HG03196 (cell line): ENCODE measurements around the gene UACA.
A peak's percentile ranks its signal among the peaks of the same experiment; 100 is the strongest.
"Not testable (repeated sequence)": the region's sequence is repeated elsewhere in the genome, so short reads cannot be mapped to it uniquely, and the experiment has no call there.

ENCODE experiments used
- ATAC-seq: cut with Tn5 transposase; IDR thresholded peaks from one replicate; pipeline ENCODE4 v1.9.1; 2021; ENCODE audit not compliant: unreplicated experiment

Gene UACA, protein sequence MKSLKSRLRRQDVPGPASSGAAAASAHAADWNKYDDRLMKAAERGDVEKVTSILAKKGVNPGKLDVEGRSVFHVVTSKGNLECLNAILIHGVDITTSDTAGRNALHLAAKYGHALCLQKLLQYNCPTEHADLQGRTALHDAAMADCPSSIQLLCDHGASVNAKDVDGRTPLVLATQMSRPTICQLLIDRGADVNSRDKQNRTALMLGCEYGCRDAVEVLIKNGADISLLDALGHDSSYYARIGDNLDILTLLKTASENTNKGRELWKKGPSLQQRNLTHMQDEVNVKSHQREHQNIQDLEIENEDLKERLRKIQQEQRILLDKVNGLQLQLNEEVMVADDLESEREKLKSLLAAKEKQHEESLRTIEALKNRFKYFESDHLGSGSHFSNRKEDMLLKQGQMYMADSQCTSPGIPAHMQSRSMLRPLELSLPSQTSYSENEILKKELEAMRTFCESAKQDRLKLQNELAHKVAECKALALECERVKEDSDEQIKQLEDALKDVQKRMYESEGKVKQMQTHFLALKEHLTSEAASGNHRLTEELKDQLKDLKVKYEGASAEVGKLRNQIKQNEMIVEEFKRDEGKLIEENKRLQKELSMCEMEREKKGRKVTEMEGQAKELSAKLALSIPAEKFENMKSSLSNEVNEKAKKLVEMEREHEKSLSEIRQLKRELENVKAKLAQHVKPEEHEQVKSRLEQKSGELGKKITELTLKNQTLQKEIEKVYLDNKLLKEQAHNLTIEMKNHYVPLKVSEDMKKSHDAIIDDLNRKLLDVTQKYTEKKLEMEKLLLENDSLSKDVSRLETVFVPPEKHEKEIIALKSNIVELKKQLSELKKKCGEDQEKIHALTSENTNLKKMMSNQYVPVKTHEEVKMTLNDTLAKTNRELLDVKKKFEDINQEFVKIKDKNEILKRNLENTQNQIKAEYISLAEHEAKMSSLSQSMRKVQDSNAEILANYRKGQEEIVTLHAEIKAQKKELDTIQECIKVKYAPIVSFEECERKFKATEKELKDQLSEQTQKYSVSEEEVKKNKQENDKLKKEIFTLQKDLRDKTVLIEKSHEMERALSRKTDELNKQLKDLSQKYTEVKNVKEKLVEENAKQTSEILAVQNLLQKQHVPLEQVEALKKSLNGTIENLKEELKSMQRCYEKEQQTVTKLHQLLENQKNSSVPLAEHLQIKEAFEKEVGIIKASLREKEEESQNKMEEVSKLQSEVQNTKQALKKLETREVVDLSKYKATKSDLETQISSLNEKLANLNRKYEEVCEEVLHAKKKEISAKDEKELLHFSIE (N-terminal part only)

DNA sequence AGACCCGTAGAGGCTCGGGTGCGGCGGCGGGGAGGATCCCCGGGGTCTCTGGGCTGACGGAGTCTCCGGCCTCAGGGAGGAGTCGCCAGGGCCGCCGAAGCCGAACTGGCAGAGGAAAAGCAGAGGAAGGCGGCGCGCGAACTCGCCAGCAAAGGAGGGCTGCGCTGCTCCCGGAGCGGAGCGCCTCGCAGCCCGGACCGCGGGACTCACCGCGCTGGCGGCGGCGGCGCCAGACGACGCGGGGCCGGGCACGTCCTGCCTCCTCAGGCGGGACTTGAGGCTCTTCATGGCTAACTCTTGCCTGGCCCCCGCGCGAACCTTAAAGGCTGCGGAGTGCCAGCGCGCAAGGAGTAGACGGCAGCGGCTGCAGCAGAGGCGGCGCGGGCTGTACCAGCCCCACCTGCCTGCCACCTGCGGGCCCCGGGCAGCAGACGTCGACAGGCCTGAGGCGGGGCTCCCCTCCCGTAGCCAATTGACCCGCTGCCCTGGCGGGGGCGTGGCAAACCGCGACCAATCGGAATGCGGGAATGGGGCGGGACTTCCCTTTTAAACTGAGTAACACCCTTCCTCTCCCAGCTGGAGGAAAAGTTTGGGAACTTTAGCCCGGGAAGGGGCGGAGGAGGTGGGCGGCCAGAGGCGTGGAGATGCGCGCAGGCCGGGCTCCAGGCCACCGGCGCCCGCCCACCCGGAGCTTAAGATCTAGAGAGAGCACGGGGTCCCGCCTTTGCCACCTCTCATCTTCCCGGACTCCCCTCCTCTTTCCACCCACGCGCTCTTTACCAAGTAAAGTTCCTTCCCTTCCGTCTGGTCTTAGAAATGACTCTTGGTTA lies at the start of gene UACA:
Gene UACA (minus strand): TSS at position 439 of the 830 bp plus-strand sequence. CDS start 151 bp downstream, at position 288.
- peak; percentile 89 for ATAC-seq

DNA sequence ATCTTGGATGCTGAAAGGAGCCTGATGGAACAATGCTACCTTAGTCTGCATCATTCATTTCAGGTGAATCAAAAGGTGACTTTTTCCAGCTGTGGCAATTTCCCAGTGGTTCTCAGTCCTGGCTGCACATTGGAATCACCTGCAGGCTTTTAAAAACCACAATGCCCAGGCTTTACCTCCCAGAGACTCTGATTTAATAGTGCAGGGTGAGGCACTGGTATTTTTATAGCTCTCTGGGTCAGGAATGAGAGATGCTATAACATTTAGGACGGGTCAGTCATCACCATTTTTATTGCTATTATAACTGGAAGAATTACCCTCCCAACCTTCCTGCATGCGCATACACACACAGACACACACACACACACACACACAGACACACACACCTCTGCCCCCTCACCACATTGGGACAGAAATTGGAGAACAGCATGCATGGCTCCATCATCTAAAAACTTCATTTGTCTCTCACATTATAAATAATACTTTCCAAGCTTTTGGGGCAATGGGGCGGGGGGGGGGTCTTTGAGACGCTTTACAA lies 49.5 kb upstream of the UACA start:
- ATAC-seq: no peak

DNA sequence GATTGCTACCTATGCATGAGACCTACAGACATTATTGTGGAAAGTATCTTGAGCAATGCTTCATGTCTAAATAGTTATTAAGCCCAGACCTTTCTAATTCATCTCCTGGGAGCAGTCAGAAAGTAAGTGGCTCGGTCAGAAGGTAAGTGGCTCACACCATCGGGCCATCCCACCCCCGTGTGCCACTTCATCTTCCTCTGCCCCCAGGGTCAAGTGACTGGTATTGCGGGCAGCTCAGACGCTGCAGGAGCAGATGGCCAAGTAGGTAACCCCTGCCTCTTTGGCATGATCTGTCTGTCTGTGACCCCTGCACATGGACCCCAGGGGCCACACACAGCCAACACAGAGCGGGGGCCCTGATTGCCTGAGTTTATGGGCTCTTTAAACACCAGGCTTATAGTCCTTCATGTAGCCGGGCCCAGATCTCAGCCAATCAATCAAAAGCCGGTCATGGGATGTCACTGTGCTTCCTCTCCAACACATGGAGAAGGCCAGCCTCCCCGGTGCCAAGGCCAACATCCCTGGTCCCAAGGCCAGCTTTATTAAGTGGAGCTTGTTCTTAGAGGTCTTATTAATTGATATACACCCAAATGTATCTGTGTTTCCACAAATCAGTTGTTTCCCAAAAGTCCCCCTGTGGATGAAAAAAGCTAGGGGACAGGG lies 47.7 kb upstream of the UACA start:
- ATAC-seq: no peak

DNA sequence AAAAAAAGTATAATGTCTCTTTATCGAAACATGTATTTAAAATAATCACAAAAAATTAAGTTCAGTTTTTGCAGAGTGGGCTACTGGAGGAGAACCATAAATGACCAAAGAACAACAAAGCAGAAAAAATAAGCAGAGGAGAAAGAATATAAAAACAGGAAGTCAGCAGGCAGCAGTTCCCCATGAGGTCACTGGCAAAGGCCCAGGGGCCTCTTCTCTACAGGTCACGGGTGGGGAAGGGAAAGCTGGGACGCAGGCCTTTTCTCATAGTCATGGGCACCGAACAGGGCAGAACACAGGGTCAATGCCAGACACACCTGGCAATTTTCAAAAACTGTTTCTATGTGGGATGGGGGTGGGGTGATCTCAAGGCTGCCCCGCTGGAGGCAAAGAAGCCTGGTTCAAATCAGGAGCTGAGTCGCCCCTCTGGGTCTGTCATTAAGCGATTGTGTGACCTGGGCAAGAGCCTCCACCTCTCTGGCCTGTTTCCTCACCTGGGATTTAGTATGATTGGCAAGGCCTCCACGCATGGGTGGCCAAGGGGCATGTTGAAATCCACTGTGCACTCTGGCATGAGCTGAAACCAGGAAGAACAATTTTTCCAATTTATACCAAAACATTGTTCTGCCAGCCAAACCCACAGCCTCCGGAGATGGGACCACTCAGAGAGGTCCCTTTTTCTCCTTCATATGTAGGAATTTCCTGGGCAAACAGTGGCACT lies 43.8 kb upstream of the UACA start:
- ATAC-seq: no peak

DNA sequence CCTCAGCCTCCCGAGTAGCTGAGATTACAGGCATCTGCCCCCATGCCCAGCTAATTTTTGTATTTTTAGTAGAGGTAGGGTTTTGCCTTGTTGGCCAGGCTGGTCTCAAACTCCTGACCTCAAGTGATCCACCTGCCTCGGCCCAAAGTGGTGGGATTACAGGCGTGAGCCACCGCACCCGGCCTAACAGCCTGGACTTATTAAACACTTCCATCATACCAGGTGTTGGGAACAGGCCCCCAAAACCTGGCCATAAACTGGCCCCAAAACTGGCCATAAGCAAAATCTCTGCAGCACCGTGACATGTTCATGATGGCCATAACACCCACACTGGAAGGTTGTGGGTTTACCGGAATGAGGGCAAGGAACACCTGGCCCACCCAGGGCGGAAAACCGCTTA lies 41.0 kb upstream of the UACA start:
- ATAC-seq: not testable (repeated sequence)

DNA sequence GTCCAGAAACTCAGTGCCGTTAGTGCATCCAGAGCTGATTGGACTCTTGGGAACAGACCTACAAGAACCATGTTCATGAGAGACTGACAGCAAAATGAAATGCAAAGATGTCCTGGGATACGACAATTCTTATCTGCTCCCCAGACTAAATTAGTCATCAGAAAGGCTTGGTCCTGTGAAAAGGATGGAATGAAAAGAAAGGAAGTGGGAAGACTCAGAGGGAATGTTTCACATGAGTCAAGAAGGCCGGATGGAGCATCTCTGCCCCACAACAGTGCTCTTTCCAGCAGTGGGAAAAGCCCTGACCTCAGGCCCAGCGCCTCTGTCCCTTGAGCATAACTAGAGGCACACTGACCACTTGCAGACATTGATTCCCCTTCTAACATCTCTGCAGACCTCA lies 39.3 kb upstream of the UACA start:
- no peak for ATAC-seq

DNA sequence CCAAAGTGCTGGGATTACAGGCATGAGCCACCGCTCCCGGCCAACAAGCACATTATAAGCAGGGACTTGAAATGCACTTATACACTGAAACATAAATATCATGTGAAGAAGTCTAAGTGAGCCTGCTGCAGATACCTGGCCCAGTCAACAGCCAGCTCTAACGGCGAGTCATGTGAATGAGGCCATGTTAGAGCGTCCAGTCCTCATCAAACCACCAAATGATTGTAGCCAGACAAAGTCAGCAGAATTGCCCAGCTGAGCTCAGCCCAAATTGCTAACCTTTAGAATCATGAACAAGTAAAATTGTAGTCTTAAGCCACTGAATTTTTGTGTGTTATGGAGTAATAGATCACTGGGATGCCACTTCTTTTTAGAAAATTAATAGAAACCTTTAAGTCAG lies 37.8 kb upstream of the UACA start:
- ATAC-seq: no peak

DNA sequence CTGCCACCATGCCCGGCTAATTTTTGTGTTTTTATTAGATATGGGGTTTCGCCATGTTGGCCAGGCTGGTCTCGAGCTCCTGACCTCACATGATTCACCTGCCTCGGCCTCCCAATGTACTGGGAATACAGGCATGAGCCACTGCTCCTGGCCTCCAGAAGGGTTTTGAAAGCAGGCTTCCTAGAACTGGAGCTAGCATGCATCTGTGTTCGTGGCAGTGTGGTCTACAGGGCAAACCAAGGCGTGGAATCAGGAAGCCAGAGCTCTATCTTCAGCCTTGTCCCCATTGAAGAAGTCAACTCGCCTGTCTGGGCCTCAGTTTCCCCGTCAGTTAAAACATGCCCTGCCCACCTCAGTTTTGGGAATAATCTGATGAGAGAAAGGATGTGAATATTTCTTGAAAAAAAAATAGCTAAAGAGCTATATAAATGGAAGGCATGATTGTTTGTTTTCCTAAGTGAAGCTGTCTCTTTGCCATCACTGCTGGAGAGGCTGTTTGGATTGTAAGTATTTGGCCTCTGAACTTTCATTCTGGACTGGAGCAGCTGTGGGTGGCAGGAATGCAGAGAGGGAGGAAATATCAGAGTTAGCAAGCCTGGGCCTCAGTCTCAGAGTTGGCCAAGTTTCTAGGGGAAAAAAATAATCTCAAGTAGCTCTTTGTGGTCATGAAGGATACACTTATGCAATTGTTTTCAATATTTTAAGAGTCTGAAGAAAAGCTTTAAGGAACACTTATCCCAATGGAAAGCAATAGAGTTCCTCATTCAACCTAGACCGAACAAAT lies 36.5 kb upstream of the UACA start:
- no peak for ATAC-seq

DNA sequence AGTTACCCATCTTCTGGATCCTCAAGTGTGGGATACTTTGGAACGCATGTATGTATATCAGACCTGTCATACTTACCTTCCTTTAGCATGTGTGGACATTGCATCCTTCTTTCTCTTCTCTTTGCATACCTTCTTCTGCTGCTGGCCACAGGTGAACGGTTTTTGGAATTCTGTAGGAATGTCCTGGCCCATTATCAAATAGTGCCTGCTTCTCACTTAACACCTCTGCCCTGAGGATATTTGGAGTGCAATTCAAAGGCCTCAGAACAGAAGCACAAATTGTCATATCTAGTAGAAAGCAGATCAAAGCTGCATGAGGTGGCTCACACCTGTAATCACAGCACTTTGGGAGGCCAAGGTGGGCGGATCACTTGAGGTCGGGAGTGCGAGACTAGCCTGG lies 34.1 kb upstream of the UACA start:
- no peak for ATAC-seq

DNA sequence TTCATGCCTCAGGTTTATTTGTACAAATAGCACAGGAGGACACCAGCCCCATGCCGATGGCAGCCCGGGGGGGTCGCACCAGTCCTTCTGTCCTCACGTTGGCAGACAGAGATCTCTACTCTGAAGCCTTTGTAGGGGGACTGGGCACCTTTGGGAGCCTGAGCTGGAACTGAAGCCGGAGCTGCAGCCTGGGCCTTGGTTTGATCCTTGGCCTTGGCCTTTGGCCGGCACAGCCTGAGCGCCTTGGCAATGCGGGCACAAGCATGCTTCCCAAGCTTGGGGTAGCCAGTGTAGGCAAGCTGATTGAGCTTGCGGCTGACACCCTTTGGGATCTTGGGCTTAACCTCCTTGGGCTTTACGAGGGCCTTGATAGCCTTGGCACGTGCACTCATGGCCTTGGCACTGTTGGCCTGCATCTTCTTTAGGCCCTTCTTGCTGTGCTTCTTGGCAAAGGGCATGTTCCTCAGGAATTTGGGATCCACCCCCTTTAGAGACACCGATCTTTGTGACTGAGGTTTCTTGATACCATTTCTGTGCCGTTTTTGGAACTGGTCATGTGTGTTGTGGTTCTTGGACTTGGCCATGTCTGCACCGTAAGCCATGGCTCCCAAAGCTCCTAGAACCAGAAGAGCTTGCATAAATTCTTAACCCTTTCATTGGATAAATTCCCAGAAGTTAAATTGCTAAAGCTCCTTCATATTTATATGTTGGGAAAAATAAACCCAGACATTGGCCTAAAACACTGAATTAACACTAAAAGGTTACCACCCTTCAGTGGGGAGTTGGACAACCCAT lies 33.4 kb upstream of the UACA start:
- no peak for ATAC-seq

DNA sequence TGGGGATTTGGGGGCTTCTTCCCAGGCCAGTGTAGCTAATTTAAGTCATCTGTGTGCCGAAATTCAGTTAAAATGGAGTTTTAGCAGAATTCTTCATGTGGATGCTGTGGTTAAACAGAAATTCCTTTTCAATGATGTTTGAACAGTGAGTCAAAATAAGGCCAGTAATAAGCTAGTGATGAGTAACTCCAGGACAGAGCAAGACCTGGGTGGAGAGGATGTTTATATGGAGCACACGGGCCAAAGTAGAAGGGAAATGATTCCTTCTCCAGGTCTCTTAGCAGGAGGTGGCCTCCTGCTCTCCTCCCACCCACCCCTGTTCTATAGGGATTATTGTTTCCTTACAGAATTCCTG lies 31.9 kb upstream of the UACA start:
- ATAC-seq: no peak

DNA sequence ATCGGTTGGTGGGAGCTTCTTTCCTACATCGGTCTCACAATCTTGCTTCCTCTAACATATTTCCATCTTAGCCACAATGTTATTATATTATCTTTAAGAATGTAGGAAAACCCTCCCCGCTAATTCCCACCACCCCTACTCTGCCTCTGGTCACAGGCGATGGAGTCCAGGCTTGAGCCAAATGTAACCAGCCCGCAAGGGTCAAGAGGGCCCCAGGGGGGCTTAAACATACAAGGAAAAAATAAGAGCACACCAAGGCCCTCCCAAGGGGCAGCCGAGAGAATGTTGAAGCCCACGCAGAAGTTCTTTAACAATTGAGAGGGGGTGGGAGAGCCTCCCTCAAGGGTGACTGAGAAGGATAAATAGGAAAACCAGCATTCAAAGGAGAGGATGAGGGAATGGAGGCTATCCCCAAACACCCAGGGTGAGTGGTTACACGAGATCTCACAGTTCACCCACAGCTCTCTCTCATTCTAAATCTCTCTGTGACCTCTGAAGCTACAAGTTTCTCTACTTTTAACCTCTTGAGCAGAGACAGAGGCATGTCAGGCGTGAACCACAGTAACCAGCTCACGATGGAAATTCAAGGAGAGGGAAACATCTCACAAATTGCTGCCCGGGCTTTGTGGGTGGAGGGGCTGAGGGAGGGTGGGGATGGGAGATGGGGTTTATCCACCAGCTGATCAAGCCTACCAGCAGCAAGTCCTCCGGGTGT lies 31.4 kb upstream of the UACA start:
- ATAC-seq: no peak

DNA sequence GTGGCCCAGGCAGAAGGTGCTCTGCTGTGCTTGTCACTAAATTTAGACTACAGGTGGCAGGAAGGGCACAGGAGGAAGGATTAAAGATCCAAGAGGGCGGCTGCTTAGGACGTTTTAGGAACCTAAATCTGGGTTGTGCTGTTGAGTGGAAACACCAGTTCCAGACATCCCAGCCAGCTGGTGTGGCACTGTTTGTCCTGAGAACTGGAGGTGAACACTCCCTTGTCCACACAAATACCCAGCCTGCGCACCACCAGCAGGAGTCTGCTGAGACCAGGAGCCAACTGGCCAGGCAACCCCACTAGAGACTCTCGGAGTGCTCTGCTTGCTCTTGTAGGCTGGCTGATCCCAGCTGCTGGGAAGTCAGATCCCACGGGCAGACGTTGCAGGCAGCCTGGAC lies 30.3 kb upstream of the UACA start:
- ATAC-seq: no peak

DNA sequence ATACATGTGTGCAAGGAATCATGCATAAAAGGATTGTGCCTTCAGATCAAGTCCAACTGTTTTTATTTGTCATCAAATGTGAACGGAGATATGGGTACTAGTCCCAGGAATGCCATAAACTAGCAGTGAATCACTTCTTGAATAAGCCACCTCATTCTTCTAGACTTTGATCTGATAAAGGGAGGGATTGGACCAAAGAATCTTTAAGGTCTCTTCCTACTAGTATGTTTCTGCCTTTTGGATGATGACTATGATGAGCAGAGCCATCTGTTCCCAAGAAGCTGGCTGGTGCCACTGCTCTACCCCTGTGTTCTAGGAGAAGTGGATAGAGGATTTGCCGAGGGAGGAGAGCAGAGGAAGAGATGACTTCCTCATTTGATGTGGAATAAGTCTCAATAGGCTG lies 28.8 kb upstream of the UACA start:
- ATAC-seq: no peak

DNA sequence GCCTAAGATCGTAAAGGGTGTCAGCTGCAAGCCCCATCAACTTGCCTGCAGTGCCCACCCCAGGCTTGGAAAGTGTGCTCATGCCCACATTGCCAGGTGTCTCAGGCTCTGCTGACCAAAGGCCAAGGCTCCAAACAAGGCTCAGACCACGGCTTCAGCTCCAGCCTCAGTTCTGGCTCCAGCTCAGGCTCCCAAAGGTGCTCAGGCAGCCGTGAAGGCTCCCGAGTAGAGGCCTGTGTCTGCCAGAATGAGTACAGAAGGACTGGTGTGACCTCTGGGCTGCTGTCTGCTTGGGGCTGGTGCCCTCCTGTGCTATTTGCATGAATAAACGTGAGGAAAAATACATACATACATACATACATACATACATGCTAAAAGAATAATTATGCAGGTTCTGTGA lies 27.9 kb upstream of the UACA start:
- no peak for ATAC-seq

DNA sequence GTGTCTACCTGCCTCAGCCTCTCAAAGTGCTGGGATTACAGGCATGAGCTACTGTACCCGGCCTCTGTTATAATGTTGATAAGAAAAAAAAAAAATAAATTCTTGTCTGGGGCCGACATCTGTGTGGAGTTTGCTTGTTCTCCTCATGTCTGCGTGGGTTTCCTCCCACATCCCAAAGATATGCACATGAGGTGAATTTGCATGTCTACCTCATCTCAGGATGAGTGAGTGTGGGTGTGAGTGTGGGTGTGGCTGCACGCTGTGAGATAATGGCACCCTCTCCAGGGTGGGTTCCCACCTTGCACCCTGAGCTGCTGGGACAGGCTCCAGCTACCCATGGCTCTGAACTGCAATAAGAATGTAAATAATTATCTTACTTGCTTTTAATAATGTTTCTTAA lies 25.9 kb upstream of the UACA start:
- ATAC-seq: no peak
